Measurements from ENCODE around the gene KLC3. TPM values are rescaled to one million over a fixed set of nuclear protein-coding genes. Genes with fewer than 3 reads are reported as not detected.

Gene KLC3
- total RNA-seq, 1 donor from 2014 or later: not detected

DNA sequence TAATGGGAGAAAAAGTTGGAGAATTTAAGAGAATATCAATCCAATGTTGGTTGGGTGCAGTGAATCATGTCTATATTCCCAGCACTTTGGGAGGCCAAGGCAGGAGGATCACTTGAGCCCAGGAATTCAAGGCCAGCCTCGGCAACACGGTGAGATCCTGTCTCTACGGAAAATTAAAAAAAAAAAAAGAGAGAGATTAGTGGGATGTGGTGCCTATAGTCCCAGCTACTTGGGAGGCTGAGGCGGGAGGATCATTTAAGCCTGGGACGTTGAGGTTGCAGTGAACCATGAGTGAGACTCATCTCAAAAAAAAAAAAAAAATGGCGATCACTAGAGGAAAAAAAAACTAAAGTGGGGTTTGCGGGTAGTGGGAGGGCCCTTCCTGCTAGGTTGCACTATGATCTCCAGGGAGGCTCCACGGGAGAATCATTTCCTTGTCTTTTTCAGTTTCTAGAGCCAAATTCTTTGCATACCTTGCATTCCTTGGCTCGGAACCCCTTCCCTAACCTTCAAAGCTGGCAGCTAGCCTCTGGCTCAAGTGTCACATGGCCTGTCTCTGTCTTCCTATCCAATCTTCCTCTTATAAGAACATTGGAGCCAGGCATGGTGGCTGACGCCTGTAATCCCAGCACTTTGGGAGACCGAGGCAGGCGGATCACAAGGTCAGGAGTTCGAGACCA lies 35.6 kb downstream of the KLC3 start:
- no peak for DNase-seq (ENCODE audit: low spot score)
- intact Hi-C loops (cut with micrococcal nuclease): no loop called here
- no peak overlapping the region for H3K27ac Mint-ChIP-seq
- H3K27me3 Mint-ChIP-seq (ENCODE audit: insufficient read depth): peaks cover 1% of the 10 kb centered on the region
- H3K9me3 Mint-ChIP-seq: no peaks in the 10 kb centered on the region
- no peaks in the 10 kb centered on the region for H3K4me1 Mint-ChIP-seq (ENCODE audit: low read depth)
- no peaks in the 10 kb centered on the region for H3K36me3 Mint-ChIP-seq (ENCODE audit: low read depth)
- H3K4me3 Mint-ChIP-seq: no peak overlapping the region

DNA sequence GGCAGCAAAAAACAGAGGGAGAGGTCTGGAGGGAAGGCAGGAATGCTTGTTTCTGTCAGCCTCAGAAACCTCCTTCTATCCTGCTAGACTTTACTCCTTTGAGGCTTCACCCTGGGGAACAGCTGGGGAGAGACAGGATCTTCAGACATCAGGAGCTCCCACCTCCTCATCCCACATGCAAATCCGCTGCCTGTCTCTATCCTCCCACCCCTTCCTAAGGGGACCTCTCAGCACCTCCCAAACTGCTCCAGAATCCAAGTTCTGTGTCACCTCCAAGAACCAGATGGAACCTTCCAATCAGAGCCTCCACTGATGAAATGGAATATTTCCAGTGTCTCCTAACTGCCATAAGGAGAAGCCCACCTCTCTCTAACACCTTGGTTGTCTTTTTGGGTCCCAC lies 39.6 kb downstream of the KLC3 start:
- DNase-seq (ENCODE audit: low spot score): no peak
- Mint-ChIP-seq H3K4me1 (ENCODE audit: low read depth) (no peaks in the 10 kb centered on the region), H3K36me3 (ENCODE audit: low read depth) (no peaks in the 10 kb centered on the region), H3K4me3 (no peak overlapping the region), H3K9me3 (no peaks in the 10 kb centered on the region), H3K27me3 (ENCODE audit: insufficient read depth) (peaks cover 5% of the 10 kb centered on the region), H3K27ac (no peak overlapping the region)
- intact Hi-C loops (cut with micrococcal nuclease): no loop called here

DNA sequence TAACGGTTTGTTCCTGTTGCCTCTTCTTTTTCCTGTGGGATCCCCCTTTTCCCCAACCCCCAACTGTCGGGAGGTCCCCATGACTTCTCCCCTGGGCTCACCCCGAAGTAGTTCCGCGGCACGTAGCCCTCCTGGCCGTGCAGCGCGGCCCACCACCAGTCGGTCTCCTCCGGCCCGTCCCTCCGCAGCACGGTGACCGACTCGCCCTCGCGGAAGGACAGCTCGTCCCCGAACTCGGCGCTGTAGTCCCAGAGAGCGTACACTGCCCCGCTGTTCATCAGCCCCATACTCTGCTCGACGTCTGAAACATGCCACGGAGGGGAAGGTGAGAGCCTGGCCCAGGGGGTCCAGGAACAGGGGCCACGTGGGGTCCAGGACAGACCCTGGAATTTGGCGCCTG lies 41.9 kb downstream of the KLC3 start:
- Mint-ChIP-seq H3K9me3 (no peaks in the 10 kb centered on the region), H3K4me3 (no peak overlapping the region), H3K27ac (no peak overlapping the region)

DNA sequence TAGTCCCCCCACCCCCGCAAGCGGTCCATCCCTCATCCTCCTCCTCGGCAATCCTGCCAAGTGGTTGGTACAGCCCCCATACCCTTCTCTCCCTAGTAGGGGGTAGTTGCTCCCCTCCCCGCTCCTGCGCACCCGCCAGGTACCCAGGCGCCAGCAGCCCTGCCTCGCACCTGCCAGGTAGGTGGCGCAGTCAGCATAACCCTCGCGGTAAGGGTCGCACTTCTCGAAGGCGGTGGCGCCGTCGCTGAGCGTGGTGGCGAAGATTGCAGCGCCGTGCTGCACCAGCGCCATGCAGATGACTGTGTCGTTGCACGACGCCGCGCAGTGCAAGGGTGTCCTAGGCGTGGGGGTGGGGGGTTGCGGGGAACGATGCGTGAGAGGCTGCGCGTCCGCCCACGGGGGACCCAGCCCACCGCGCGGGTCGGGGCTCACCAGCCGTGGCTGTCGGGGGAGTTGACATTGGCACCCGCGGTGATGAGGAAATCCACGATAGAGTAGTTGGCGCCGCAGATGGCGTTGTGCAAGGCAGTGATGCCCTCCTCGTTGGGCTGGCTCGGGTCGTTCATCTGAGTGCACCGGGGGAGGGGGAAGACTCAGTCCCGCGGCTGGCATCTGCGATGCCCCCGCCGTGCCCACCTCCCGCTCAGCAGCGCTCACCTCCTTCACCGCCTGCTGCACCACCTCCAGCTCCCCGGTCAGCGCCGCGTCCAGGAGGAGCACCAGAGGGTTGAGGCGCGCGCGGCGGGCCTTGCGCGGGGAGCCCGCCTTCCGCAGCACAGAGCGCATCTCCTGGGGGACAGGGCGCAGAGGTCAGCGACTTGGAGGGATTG lies 45.1 kb downstream of the KLC3 start:
- Mint-ChIP-seq H3K4me1 (ENCODE audit: low read depth) (no peaks in the 10 kb centered on the region), H3K27me3 (ENCODE audit: insufficient read depth) (peaks cover 21% of the 10 kb centered on the region), H3K36me3 (ENCODE audit: low read depth) (no peaks in the 10 kb centered on the region), H3K4me3 (no peak overlapping the region), H3K9me3 (no peaks in the 10 kb centered on the region), H3K27ac (no peak overlapping the region)
- DNase-seq (ENCODE audit: low spot score): no peak
- intact Hi-C loops (cut with micrococcal nuclease): no loop called here

More for the DNA sequence above, 41.9 kb downstream of the KLC3 start:
- no peaks in the 10 kb centered on the region for H3K36me3 Mint-ChIP-seq (ENCODE audit: low read depth)
- H3K27me3 Mint-ChIP-seq (ENCODE audit: insufficient read depth): peaks cover 15% of the 10 kb centered on the region
- intact Hi-C loops (cut with micrococcal nuclease): no loop called here
- DNase-seq (ENCODE audit: low spot score): no peak
- H3K4me1 Mint-ChIP-seq (ENCODE audit: low read depth): no peaks in the 10 kb centered on the region

DNA sequence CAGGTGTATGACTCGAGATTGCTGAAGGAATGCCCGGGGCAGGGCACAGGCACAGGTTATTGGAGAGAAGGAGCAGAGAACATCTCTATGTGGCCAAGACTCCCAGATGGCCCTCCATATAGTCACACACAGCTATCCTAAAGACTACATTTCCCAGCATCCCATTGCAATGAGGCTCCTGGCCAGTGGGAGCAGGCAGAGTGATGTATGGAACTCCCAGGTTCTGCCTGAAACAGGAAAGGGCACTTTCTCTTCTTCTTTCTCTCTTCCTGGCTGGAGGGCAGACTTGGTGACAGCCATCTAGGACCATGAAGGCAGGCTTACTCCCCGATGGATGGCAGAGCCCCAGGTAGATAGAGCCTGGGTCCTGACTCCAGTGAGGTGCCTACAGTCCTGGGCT lies 50.8 kb downstream of the KLC3 start:
- H3K36me3 Mint-ChIP-seq (ENCODE audit: low read depth): peaks cover 2% of the 10 kb centered on the region
- H3K9me3 Mint-ChIP-seq: no peaks in the 10 kb centered on the region
- H3K4me1 Mint-ChIP-seq (ENCODE audit: low read depth): no peaks in the 10 kb centered on the region
- H3K4me3 Mint-ChIP-seq: no peak overlapping the region
- intact Hi-C loops (cut with micrococcal nuclease): no loop called here
- no peak overlapping the region for H3K27ac Mint-ChIP-seq
- DNase-seq (ENCODE audit: low spot score): no peak
- H3K27me3 Mint-ChIP-seq (ENCODE audit: insufficient read depth): peaks cover 17% of the 10 kb centered on the region

DNA sequence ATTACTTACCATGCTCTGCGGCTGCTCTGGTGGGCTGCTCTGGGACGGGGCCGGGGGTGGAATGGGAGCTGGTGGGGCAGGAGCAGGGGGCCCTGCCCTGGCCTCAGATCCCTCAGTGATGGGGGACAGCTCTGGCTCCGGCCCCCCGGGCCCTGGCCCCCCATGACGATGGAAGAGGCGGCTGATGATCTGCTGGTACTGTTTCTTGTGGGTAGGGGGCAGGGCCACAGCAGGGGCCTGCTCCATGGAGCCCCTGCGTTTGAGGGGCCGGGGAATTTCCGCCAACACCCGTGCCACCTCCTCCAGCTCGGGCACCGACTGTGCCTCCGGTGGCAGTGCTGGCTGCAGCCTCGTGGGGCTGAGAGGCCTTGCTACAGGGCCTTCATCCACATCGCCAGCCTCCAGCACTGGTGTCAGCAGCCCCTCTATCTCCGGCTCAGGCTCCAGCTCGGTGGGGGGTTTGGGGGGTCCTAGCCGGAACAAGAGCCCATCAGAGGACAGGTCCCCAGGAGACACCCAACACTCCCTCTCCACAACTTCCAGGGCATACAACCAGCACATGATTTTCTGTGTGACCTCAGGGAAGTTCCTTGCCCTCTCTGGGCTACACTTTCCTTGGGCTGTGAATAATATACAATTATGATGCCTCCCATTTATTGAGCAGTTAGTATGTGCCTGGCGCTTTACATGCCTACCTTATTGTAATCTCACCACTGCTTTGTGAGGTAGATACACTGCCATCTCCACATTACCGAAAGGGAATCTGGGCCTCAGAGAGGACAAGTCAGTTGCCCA lies 51.5 kb downstream of the KLC3 start:
- Mint-ChIP-seq H3K4me1 (ENCODE audit: low read depth) (no peaks in the 10 kb centered on the region), H3K27me3 (ENCODE audit: insufficient read depth) (peaks cover 17% of the 10 kb centered on the region), H3K9me3 (no peaks in the 10 kb centered on the region), H3K4me3 (no peak overlapping the region), H3K36me3 (ENCODE audit: low read depth) (peaks cover 4% of the 10 kb centered on the region), H3K27ac (no peak overlapping the region)
- intact Hi-C loops (cut with micrococcal nuclease): no loop called here
- no peak for DNase-seq (ENCODE audit: low spot score)

DNA sequence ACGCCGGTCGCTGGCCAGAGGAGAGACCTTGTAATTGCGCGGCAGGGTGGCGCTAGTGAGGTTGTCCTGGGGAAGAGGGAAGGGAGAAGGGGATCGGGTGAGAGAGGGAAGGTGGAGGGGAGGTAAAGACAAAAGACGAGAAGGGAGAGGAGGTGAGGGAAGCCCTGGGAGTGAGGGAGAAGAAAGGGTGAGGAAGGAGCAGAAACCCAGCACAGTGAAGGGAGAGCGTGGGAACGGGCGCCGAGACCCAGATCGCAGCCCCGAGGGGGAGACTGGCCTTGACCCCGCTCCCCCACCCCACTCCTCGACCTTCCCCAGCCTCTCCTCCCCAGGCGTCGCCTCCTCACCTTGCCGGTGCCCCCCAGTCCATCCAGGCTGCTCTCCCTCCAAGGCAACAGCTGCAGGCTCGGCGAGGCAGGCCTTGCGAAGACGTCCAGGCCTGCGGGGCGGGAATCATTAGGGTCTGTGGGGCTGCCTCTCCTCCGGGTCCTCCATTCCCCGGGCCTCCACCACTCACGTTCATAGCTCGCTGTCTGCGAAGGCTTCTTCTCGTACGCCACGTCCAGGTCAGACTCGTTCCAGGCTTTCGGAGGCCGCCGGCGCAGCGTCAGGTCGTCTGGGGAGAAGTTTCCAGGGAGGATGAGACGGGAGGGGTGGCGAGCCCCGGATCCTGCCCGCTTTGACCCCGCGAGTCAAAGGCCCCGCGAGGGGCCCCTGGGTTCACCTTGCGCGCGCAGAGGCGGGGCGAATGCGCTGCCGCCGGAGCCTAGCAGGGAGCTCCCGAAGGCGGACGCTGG lies 55.5 kb downstream of the KLC3 start:
- DNase-seq (ENCODE audit: low spot score): no peak
- Mint-ChIP-seq H3K9me3 (no peaks in the 10 kb centered on the region), H3K4me3 (no peak overlapping the region), H3K4me1 (ENCODE audit: low read depth) (peaks cover 8% of the 10 kb centered on the region), H3K27ac (no peak overlapping the region), H3K27me3 (ENCODE audit: insufficient read depth) (peaks cover 22% of the 10 kb centered on the region), H3K36me3 (ENCODE audit: low read depth) (peaks cover 10% of the 10 kb centered on the region)
- intact Hi-C loops (cut with micrococcal nuclease): no loop called here

DNA sequence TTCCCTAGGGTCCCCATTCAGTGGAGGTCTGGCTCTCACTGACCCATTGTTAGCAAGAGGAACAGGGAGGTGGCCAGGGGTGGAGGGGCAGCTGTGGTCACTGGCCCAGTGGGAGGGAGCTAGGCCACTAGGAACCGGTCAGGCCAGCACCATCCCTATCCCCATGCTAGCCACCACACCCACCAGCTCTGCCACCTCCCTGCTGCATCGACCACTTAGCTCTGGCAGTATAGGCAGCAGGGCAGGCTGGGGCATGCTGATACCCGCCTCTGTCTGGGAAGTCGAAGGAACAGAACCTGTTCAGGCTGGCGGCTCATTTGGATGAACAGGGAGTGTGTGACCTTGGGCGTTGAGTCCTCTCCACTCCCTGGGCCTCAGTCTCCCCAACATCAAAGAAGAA lies 59.6 kb downstream of the KLC3 start:
- no peak for DNase-seq (ENCODE audit: low spot score)
- no peak overlapping the region for H3K4me3 Mint-ChIP-seq
- peaks cover 33% of the 10 kb centered on the region for H3K27me3 Mint-ChIP-seq (ENCODE audit: insufficient read depth)
- H3K36me3 Mint-ChIP-seq (ENCODE audit: low read depth): peaks cover 11% of the 10 kb centered on the region
- H3K9me3 Mint-ChIP-seq: no peaks in the 10 kb centered on the region
- intact Hi-C loops (cut with micrococcal nuclease): loop anchor here (10.0 kb wide), 1 partner anchor 595 kb away; the partner anchor contains the start of gene CCDC61
- H3K4me1 Mint-ChIP-seq (ENCODE audit: low read depth): peaks cover 32% of the 10 kb centered on the region
- H3K27ac Mint-ChIP-seq: no peak overlapping the region

Other genes with a start within 250 kb of the KLC3 start
- 20.4 and 20.5 TPM in 2 replicates for gene PPP1R37, start 247.6 kb upstream of the KLC3 start, total RNA-seq
- gene NKPD1, start 179.8 kb upstream of the KLC3 start, total RNA-seq: 0.16 and 0.20 TPM in 2 replicates
- 18.4 and 22.8 TPM in 2 replicates for gene TRAPPC6A, start 162.5 kb upstream of the KLC3 start, total RNA-seq
- gene BLOC1S3, start 162.0 kb upstream of the KLC3 start, total RNA-seq: 10.4 and 10.5 TPM in 2 replicates
- gene EXOC3L2, start 95.3 kb upstream of the KLC3 start, total RNA-seq: not detected in 2 replicates
- gene MARK4, start 89.5 kb upstream of the KLC3 start, total RNA-seq: 27.1 and 27.2 TPM in 2 replicates
- gene CKM, start 17.9 kb upstream of the KLC3 start, total RNA-seq: not detected in 2 replicates
- 30.5 and 32.8 TPM in 2 replicates for gene ERCC2, start 29.8 kb downstream of the KLC3 start, total RNA-seq
- gene PPP1R13L, start 64.3 kb downstream of the KLC3 start, total RNA-seq: 8.5 and 8.9 TPM in 2 replicates
- gene POLR1G, start 65.9 kb downstream of the KLC3 start, total RNA-seq: 25.3 and 27.2 TPM in 2 replicates
- gene ERCC1, start 83.2 kb downstream of the KLC3 start, total RNA-seq: 143 and 152 TPM in 2 replicates
- 16.8 and 17.2 TPM in 2 replicates for gene FOSB, start 127.2 kb downstream of the KLC3 start, total RNA-seq
- 3.0 and 4.1 TPM in 2 replicates for gene RTN2, start 156.3 kb downstream of the KLC3 start, total RNA-seq
- 1.0 and 1.3 TPM in 2 replicates for gene PPM1N, start 157.7 kb downstream of the KLC3 start, total RNA-seq
- gene VASP, start 166.7 kb downstream of the KLC3 start, total RNA-seq: 234 and 235 TPM in 2 replicates
- 12.1 and 16.2 TPM in 2 replicates for gene OPA3, start 244.1 kb downstream of the KLC3 start, total RNA-seq

Data from activated T-helper 1 cell treated with anti-CD3 and anti-CD28 coated beads, Interleukin-12 subunit alpha, Interleukin-12 subunit beta, Interleukin-2, Interleukin-4 antibody, amounts not matched to agents 30 ng/mL and 10 ng/mL and 1 ng/mL, durations not matched to agents 14 hours and 24 hours and 36 hours (primary cell).